HepG2 (cell line): Measurements from ENCODE around the gene BGN.

Experiments
- REST ChIP-seq, 2 experiments: IDR thresholded peaks; 2 replicates each; pipeline ENCODE4 v1.6.1; 2011 to 2012; ENCODE audit warnings: low read length in 2 of 2, borderline replicate concordance in 1 of 2, low read depth in 1 of 2, mild to moderate bottlenecking in 1 of 2, moderate library complexity in 1 of 2
- ZNF3 ChIP-seq: IDR thresholded peaks from 2 replicates; pipeline ENCODE4 v1.7.0; 2017; ENCODE audit warnings: inconsistent platforms
- ZNF431 ChIP-seq: sonication (generic); formaldehyde crosslinking; IDR thresholded peaks from 2 replicates; pipeline ENCODE4 v1.9.0; 2022; ENCODE audit warnings: missing genetic modification reagents, low read depth, mild to moderate bottlenecking, borderline replicate concordance
- ZNF776 ChIP-seq: sonication (generic); formaldehyde crosslinking; IDR thresholded peaks from 2 replicates; pipeline ENCODE4 v1.4.0; 2020; ENCODE audit warnings: mild to moderate bottlenecking, missing genetic modification reagents

GRCh38 chrX:153492543-153492942 lies 2.2 kb upstream of the BGN start:
- TF ChIP-seq ZNF431 (CRISPR knock-in tag) = no peak
- no peak for TF ChIP-seq ZNF3 (CRISPR knock-in tag)
- no peak for TF ChIP-seq REST (IDR thresholded peaks at IDR 0.05; ENCODE audit: borderline replicate concordance in 1 of 2, low read depth in 1 of 2, low read length in 2 of 2)
- TF ChIP-seq ZNF776 (CRISPR knock-in tag) = no peak
